ENCODE measurements around the gene LRBA. TPM values are rescaled to one million over a fixed set of nuclear protein-coding genes. Genes with fewer than 3 reads are reported as not detected.

The LRBA gene
- total RNA-seq, 1 experiment from 2014 or later = 77.4 TPM

DNA sequence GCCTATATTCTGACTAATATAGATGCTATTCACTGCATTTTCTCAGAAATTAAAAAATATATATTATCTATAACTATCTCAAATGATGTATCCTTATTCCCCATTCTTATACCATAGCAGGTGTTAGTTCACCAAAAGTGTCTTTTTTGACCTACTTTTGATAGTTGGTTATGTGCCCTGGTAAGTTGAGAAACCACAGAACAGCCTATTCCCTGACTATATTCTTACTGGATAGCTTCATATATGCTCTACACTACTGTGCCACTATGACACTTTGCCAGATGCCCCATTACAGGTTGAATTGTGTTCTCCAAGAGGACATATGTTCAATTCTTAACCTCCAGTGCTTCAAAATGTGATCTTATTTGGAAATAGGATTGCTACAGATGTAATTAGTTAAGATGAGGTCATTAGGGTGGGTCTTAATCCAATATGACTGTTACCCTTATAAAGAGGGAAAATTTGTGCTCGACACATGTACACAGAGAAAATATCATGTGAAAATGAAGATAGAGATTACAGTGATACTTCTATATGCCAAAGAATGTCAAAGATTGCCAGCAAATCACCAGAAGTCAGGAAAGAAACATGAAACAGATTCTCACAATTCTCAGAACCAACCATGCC, 76.1 kb downstream of the LRBA start:
- Histone ChIP-seq H3K79me2 (ENCODE audit: low read depth) (peaks cover 18% of the 10 kb centered on the region), H3K4me1 (replicated peaks; ENCODE audit: insufficient read depth) (no peaks in the 10 kb centered on the region), H4K20me1 (ENCODE audit: insufficient read depth) (no peaks in the 10 kb centered on the region), H3K4me3 (no peak overlapping the region), H3K36me3 (ENCODE audit: low read depth) (no peaks in the 10 kb centered on the region), H3K9me2 (ENCODE audit: insufficient read depth) (no peaks in the 10 kb centered on the region), H3K4me2 (no peak overlapping the region), H2AFZ (no peak overlapping the region), H3K27me3 (ENCODE audit: insufficient read depth, low read depth) (no peaks in the 10 kb centered on the region), H3K9me3 (ENCODE audit: insufficient read depth, low read depth) (no peaks in the 10 kb centered on the region), H3F3A (ENCODE audit: insufficient read depth, low read depth) (no peaks in the 10 kb centered on the region), H3K27ac (no peak overlapping the region)
- BruUV-seq (replicated peaks) = no TSS peak
- intact Hi-C loops (cut with micrococcal nuclease; ENCODE audit: unreplicated experiment) = loop anchor here (5.0 kb wide), 1 partner anchor 73 kb away; no protein-coding TSS in a partner anchor
- DNase-seq = no peak
- ChIA-PET POLR2A (ENCODE audit: unreplicated experiment) (no interaction called here), CTCF (no interaction called here)
- TF ChIP-seq EZH2 (IDR thresholded peaks at IDR 0.05; ENCODE audit: low read depth) = no peak
- TF ChIP-seq, protein P1, sequence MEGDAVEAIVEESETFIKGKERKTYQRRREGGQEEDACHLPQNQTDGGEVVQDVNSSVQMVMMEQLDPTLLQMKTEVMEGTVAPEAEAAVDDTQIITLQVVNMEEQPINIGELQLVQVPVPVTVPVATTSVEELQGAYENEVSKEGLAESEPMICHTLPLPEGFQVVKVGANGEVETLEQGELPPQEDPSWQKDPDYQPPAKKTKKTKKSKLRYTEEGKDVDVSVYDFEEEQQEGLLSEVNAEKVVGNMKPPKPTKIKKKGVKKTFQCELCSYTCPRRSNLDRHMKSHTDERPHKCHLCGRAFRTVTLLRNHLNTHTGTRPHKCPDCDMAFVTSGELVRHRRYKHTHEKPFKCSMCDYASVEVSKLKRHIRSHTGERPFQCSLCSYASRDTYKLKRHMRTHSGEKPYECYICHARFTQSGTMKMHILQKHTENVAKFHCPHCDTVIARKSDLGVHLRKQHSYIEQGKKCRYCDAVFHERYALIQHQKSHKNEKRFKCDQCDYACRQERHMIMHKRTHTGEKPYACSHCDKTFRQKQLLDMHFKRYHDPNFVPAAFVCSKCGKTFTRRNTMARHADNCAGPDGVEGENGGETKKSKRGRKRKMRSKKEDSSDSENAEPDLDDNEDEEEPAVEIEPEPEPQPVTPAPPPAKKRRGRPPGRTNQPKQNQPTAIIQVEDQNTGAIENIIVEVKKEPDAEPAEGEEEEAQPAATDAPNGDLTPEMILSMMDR (conservative IDR thresholded peaks at IDR 0.05) = no peak

DNA sequence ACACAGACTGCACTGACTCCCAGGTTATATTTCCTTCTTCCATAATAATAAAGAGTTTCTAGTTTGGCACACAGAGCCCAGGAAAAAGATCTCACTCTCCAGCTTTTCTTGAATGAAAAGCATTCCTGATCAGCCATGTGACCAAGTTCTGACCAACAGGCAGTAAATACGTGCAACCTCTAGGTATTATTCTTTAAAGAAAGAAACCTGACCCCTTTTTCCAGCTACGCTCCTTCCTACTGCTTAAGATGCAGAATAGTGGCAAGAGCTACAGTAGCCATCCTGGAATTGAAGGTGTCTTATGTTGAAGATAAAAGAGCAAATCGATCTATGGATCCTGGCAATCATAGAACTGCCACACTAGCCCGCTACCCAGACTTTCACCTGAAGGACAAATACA, 76.7 kb downstream of the LRBA start:
- no peaks in the 10 kb centered on the region for H3K9me3 ChIP-seq (ENCODE audit: insufficient read depth, low read depth)
- H2AFZ ChIP-seq = no peak overlapping the region
- H3K4me3 ChIP-seq = no peak overlapping the region
- no peak overlapping the region for H3K27ac ChIP-seq
- H3K27me3 ChIP-seq (ENCODE audit: insufficient read depth, low read depth) = no peaks in the 10 kb centered on the region
- CTCF ChIA-PET = interaction anchor here (0.6 kb wide), 1 partner anchor 119 kb away, joined by 3 read pairs; no protein-coding TSS in a partner anchor
- intact Hi-C loops (cut with micrococcal nuclease; ENCODE audit: unreplicated experiment) = loop anchor here (5.0 kb wide), 1 partner anchor 74 kb away; no protein-coding TSS in a partner anchor
- no peaks in the 10 kb centered on the region for H3K4me1 ChIP-seq (replicated peaks; ENCODE audit: insufficient read depth)
- peaks cover 17% of the 10 kb centered on the region for H3K79me2 ChIP-seq (ENCODE audit: low read depth)
- POLR2A ChIA-PET (ENCODE audit: unreplicated experiment) = interaction anchor here (0.5 kb wide), 1 partner anchor 19 kb away, joined by 3 read pairs; no protein-coding TSS in a partner anchor
- H4K20me1 ChIP-seq (ENCODE audit: insufficient read depth) = no peaks in the 10 kb centered on the region
- TF ChIP-seq, protein P1 (conservative IDR thresholded peaks at IDR 0.05) = no peak
- no peak for TF ChIP-seq EZH2 (IDR thresholded peaks at IDR 0.05; ENCODE audit: low read depth)
- no TSS peak for BruUV-seq (replicated peaks)
- no peaks in the 10 kb centered on the region for H3K9me2 ChIP-seq (ENCODE audit: insufficient read depth)
- DNase-seq = peak in 1 of 2 experiments; percentile 6
- H3K36me3 ChIP-seq (ENCODE audit: low read depth) = no peaks in the 10 kb centered on the region
- H3K4me2 ChIP-seq = no peak overlapping the region
- H3F3A ChIP-seq (ENCODE audit: insufficient read depth, low read depth) = no peaks in the 10 kb centered on the region

DNA sequence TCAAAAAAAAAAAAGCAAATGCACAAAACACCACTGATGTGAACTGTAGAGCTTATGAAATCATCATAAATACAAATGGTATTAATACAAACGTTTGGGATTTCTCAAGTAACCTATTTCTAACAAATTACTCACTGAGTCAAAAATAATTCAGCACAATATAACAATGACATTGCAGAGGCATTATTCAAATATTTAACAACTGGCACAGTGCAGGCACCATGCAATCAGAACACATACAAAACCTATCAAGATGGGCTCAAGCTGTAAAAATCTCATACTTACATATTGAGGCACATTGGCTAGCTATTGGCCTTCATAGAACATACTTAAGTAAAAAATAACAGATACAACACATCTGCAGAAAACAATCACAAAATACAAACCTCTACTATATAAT, 81.1 kb downstream of the LRBA start:
- intact Hi-C loops (cut with micrococcal nuclease; ENCODE audit: unreplicated experiment) = no loop called here
- Histone ChIP-seq H3K9me3 (ENCODE audit: insufficient read depth, low read depth) (no peaks in the 10 kb centered on the region), H3K4me2 (no peak overlapping the region), H2AFZ (no peak overlapping the region), H3K27me3 (ENCODE audit: insufficient read depth, low read depth) (no peaks in the 10 kb centered on the region), H3K4me1 (replicated peaks; ENCODE audit: insufficient read depth) (no peaks in the 10 kb centered on the region), H4K20me1 (ENCODE audit: insufficient read depth) (no peaks in the 10 kb centered on the region), H3F3A (ENCODE audit: insufficient read depth, low read depth) (no peaks in the 10 kb centered on the region), H3K4me3 (no peak overlapping the region), H3K27ac (no peak overlapping the region), H3K9me2 (ENCODE audit: insufficient read depth) (no peaks in the 10 kb centered on the region), H3K79me2 (ENCODE audit: low read depth) (0 out of 2 replicates have a peak, but pooled peaks cover 19% of the 10 kb centered on the region), H3K36me3 (ENCODE audit: low read depth) (no peaks in the 10 kb centered on the region)
- no peak for DNase-seq
- TF ChIP-seq, protein P1 (conservative IDR thresholded peaks at IDR 0.05) = no peak
- no peak for TF ChIP-seq EZH2 (IDR thresholded peaks at IDR 0.05; ENCODE audit: low read depth)
- no TSS peak for BruUV-seq (replicated peaks)
- ChIA-PET CTCF (interaction anchor here (0.6 kb wide), 1 partner anchor 111 kb away, joined by 3 read pairs; no protein-coding TSS in a partner anchor), POLR2A (ENCODE audit: unreplicated experiment) (interaction anchor here (0.5 kb wide), 1 partner anchor 20 kb away, joined by 5 read pairs; no protein-coding TSS in a partner anchor)

All from PC-9 (cell line).